Right lobe of liver (tissue), 4 donors: Measurements from ENCODE around the gene VWDE.

Source experiments
- POLR2A ChIP-seq: fragments of 450-650 bp; IDR thresholded peaks from one replicate; pipeline ENCODE4 v1.6.1; 2017; ENCODE audit warnings: antibody characterized with exemption, mild to moderate bottlenecking
- TF ChIP-seq, protein P1 (sequence below), 4 donors: fragments of 200-600 bp in 3 of 4; fragments of 450-650 bp in 1 of 4; IDR thresholded peaks; one replicate each; pipeline versions ENCODE4 v1.5.1 to v1.8.0; 2016 to 2022; ENCODE audit warnings: antibody characterized with exemption in 4 of 4, mild to moderate bottlenecking in 2 of 4
- donor health status: DM: no; HTN: no; CAD: no.
- donor health status: DM: no; HTN: no; CAD: no.
- donor health status: DM: no; HTN: yes; CAD: no.

DNA sequence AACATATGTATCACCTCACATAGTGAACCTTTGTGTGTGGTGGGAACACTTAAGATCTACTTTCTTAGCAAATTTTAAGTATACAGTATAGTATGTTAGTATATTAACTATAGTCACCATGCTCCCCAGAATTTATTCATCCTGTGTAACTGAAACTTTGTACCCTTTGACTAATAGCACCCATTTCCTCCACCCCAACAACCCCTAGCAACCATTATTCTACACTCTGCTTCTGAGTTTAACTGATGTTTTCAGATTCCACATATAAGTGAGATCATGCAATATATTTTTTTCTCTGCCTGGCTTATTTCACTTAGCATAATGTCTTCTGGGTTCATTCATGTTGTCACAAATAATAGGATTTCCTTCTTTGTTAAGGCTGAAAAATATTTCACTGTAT is 6.9 kb upstream of the VWDE start:
- TF ChIP-seq POLR2A: no peak
- TF ChIP-seq, protein P1, sequence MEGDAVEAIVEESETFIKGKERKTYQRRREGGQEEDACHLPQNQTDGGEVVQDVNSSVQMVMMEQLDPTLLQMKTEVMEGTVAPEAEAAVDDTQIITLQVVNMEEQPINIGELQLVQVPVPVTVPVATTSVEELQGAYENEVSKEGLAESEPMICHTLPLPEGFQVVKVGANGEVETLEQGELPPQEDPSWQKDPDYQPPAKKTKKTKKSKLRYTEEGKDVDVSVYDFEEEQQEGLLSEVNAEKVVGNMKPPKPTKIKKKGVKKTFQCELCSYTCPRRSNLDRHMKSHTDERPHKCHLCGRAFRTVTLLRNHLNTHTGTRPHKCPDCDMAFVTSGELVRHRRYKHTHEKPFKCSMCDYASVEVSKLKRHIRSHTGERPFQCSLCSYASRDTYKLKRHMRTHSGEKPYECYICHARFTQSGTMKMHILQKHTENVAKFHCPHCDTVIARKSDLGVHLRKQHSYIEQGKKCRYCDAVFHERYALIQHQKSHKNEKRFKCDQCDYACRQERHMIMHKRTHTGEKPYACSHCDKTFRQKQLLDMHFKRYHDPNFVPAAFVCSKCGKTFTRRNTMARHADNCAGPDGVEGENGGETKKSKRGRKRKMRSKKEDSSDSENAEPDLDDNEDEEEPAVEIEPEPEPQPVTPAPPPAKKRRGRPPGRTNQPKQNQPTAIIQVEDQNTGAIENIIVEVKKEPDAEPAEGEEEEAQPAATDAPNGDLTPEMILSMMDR (IDR thresholded peaks at IDR 0.05): no peak
